Thyroid gland (tissue), 4 donors: ENCODE results near the gene CHRNG.

ENCODE experiments used
- CTCF ChIP-seq, 6 experiments: fragments of 200-600 bp in 3 of 6; fragments of 450-650 bp in 3 of 6; sonication (generic) in 3 of 6; IDR thresholded peaks; one replicate each; pipeline ENCODE4 v1.5.1; 2016 to 2019; ENCODE audit warnings: antibody characterized with exemption in 6 of 6, mild to moderate bottlenecking in 2 of 6, inconsistent platforms in 1 of 6, moderate library complexity in 1 of 6
- POLR2A ChIP-seq, 2 donors: fragments of 450-650 bp; IDR thresholded peaks; one replicate each; pipeline ENCODE4 v1.6.1; 2017; ENCODE audit warnings: antibody characterized with exemption in 2 of 2, mild to moderate bottlenecking in 2 of 2, moderate library complexity in 1 of 2

GRCh38 chr2:232563580-232563979 lies 24.1 kb downstream of the CHRNG start:
- TF ChIP-seq CTCF (IDR thresholded peaks at IDR 0.05) = no peak
- no peak for TF ChIP-seq POLR2A (IDR thresholded peaks at IDR 0.05)
